Fibroblast of peridontal ligament (primary cell): Measurements from ENCODE around the gene NEURL1.
A peak's percentile ranks its signal among the peaks of the same experiment; 100 is the strongest.
"Not testable (repeated sequence)": the region's sequence is repeated elsewhere in the genome, so short reads cannot be mapped to it uniquely, and the experiment has no call there.

ENCODE experiments used
- DNase-seq: peaks from one replicate; pipeline ENCODE4 v3.0.0-alpha.2; 2010; ENCODE audit errors: extremely low read depth

Gene NEURL1

GRCh38 chr10:103607051-103607450 lies 113.5 kb downstream of the NEURL1 start:
- not testable (repeated sequence) for DNase-seq

- not testable (repeated sequence) for DNase-seq
Observed at GRCh38 chr10:103608056-103608455, 114.6 kb downstream of the NEURL1 start.

GRCh38 chr10:103609231-103610082 lies 116.0 kb downstream of the NEURL1 start:
- DNase-seq: no peak

GRCh38 chr10:103610083-103610472 lies 116.6 kb downstream of the NEURL1 start:
- DNase-seq: peak; percentile 45

- no peak for DNase-seq
Observed at GRCh38 chr10:103610921-103611511, 117.5 kb downstream of the NEURL1 start.

GRCh38 chr10:103612462-103613365 lies 119.2 kb downstream of the NEURL1 start:
- DNase-seq: peak; percentile 52

- DNase-seq: no peak
Observed at GRCh38 chr10:103613616-103614015, 120.1 kb downstream of the NEURL1 start.

- DNase-seq: no peak
Observed at GRCh38 chr10:103614306-103615158, 121.0 kb downstream of the NEURL1 start.

GRCh38 chr10:103616705-103617601 lies 123.4 kb downstream of the NEURL1 start:
- DNase-seq: peak; percentile 93

GRCh38 chr10:103617602-103618385 lies 124.3 kb downstream of the NEURL1 start:
- no peak for DNase-seq

- DNase-seq: peak; percentile 80
Observed at GRCh38 chr10:103618575-103619423, 125.3 kb downstream of the NEURL1 start.

- no peak for DNase-seq
Observed at GRCh38 chr10:103619424-103620351, 126.2 kb downstream of the NEURL1 start.

- DNase-seq: no peak
Observed at GRCh38 chr10:103620352-103620740, 126.8 kb downstream of the NEURL1 start.

- DNase-seq: no peak
Observed at GRCh38 chr10:103620891-103621782, 127.6 kb downstream of the NEURL1 start.

GRCh38 chr10:103621783-103622125 lies 128.2 kb downstream of the NEURL1 start:
- no peak for DNase-seq

GRCh38 chr10:103622286-103622685 lies 128.8 kb downstream of the NEURL1 start:
- no peak for DNase-seq
